Gastrocnemius medialis (tissue), 4 donors: ENCODE measurements around the gene KDM8.

ENCODE experiments used
- CTCF ChIP-seq, 5 experiments: fragments of 450-650 bp in 3 of 5; fragments of 200-600 bp in 2 of 5; sonication (generic) in 2 of 5; IDR thresholded peaks in 4 of 5; conservative IDR thresholded peaks in 1 of 5; 1 replicate in 4 of 5; 2 replicates in 1 of 5; pipeline ENCODE4 v1.5.1; 2016 to 2019; ENCODE audit warnings: antibody characterized with exemption in 5 of 5, mild to moderate bottlenecking in 3 of 5, moderate library complexity in 3 of 5
- POLR2A ChIP-seq, 2 donors: fragments of 450-650 bp; IDR thresholded peaks; one replicate each; pipeline ENCODE4 v1.6.1; 2017; ENCODE audit warnings: antibody characterized with exemption in 2 of 2, mild to moderate bottlenecking in 2 of 2, moderate library complexity in 2 of 2

GRCh38 chr16:27252206-27252585, 48.9 kb downstream of the KDM8 start:
- TF ChIP-seq POLR2A (IDR thresholded peaks at IDR 0.05) (no peak), CTCF (IDR thresholded peaks at IDR 0.05 in 4 of 5, conservative IDR thresholded peaks at IDR 0.05 in 1 of 5) (no peak)
